ENCODE data around the gene GABPA. TPM values are rescaled to one million over a fixed set of nuclear protein-coding genes. Genes with fewer than 3 reads are reported as not detected.

Gene GABPA
- total RNA-seq, 1 experiment from 2014 or later, result 17.6 TPM

DNA sequence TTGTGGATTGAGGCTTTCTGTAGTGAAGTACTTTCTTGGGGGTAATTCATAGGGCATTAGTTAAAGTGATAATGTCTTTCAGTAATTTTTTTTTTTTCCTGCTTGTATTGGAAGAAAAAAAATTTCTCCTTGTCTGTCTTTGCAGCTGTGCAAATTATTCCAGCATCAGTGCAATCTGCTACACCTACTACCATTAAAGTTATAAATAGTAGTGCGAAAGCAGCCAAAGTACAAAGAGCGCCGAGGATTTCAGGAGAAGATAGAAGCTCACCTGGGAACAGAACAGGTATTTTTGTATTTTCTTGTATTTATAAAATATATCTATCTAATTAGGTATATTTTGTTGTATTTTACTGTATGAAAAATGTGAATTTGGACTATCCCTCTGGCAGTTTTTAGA, 29.3 kb downstream of the GABPA start:
- no peak for ATAC-seq
- no peak overlapping the region for H3K27ac ChIP-seq (ENCODE audit: low read length)
- H3K36me3 ChIP-seq (ENCODE audit: control insufficient read depth, insufficient read depth, low read length), result peaks cover 18% of the 10 kb centered on the region; the same call in 1 of the 2 replicates
- H3K4me3 ChIP-seq (ENCODE audit: low read depth in 2 of 2, low read length in 2 of 2), result no peak overlapping the region
- BruUV-seq (replicated peaks), result no TSS peak
- no peaks in the 10 kb centered on the region for H3K27me3 ChIP-seq (ENCODE audit: control insufficient read depth, insufficient read depth, low read length)
- ChIA-PET CTCF (no interaction called here), POLR2A (no interaction called here)
- in situ Hi-C loops (cut with HindIII; ENCODE audit: low pct_unique_long_range_greater_than_20kb, low sequenced_read_pairs), result no loop called here
- no peaks in the 10 kb centered on the region for H3K4me1 ChIP-seq (ENCODE audit: control insufficient read depth, insufficient read depth, low read length)
- TF ChIP-seq TCF7L2 (IDR thresholded peaks at IDR 0.05; ENCODE audit: low read depth, low read length), result no peak
- no peak for DNase-seq (ENCODE audit: low read depth, low spot score)
- intact Hi-C loops (cut with micrococcal nuclease; ENCODE audit: unreplicated experiment), result no loop called here
- no peaks in the 10 kb centered on the region for H3K9me3 ChIP-seq (ENCODE audit: control insufficient read depth, insufficient read depth, low read depth, low read length)

DNA sequence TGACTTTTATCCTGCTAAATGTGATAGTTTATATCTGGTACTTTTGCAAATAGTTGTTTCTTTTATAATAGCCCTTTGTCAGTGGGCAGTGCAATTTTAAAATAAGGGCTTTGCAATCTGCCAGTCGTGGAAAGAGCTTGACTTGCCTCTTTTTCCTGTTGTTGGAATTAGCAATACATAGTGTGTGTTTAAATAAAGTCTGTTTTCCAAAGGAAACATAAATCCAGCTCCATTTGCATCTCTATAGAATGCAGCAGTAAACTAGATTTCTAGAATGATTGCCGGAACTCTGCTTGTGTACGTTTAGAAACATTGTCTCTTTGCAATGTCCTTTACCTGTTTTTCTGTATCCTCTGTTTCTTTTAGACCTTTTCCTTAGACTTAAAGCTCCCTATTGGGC, 33.1 kb downstream of the GABPA start:
- no peak for DNase-seq (ENCODE audit: low read depth, low spot score)
- ChIA-PET POLR2A (no interaction called here), CTCF (no interaction called here)
- intact Hi-C loops (cut with micrococcal nuclease; ENCODE audit: unreplicated experiment), result no loop called here
- ATAC-seq, result no peak
- Histone ChIP-seq H3K27ac (ENCODE audit: low read length) (no peak overlapping the region), H3K9me3 (ENCODE audit: control insufficient read depth, insufficient read depth, low read depth, low read length) (no peaks in the 10 kb centered on the region), H3K27me3 (ENCODE audit: control insufficient read depth, insufficient read depth, low read length) (no peaks in the 10 kb centered on the region), H3K4me1 (ENCODE audit: control insufficient read depth, insufficient read depth, low read length) (no peaks in the 10 kb centered on the region), H3K4me3 (ENCODE audit: low read depth in 2 of 2, low read length in 2 of 2) (no peak overlapping the region), H3K36me3 (ENCODE audit: control insufficient read depth, insufficient read depth, low read length) (peaks cover 14% of the 10 kb centered on the region; the same call in 1 of the 2 replicates)
- TF ChIP-seq SIN3A (IDR thresholded peaks at IDR 0.05; ENCODE audit: borderline replicate concordance, insufficient read depth, low read depth, low read length) (no peak), POLR2AphosphoS5 (IDR thresholded peaks at IDR 0.05; ENCODE audit: low read depth, low read length) (no peak), TCF7L2 (IDR thresholded peaks at IDR 0.05; ENCODE audit: low read depth, low read length) (no peak)
- TF ChIP-seq, protein P1, sequence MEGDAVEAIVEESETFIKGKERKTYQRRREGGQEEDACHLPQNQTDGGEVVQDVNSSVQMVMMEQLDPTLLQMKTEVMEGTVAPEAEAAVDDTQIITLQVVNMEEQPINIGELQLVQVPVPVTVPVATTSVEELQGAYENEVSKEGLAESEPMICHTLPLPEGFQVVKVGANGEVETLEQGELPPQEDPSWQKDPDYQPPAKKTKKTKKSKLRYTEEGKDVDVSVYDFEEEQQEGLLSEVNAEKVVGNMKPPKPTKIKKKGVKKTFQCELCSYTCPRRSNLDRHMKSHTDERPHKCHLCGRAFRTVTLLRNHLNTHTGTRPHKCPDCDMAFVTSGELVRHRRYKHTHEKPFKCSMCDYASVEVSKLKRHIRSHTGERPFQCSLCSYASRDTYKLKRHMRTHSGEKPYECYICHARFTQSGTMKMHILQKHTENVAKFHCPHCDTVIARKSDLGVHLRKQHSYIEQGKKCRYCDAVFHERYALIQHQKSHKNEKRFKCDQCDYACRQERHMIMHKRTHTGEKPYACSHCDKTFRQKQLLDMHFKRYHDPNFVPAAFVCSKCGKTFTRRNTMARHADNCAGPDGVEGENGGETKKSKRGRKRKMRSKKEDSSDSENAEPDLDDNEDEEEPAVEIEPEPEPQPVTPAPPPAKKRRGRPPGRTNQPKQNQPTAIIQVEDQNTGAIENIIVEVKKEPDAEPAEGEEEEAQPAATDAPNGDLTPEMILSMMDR (IDR thresholded peaks at IDR 0.05), result no peak
- TF ChIP-seq, protein P2, sequence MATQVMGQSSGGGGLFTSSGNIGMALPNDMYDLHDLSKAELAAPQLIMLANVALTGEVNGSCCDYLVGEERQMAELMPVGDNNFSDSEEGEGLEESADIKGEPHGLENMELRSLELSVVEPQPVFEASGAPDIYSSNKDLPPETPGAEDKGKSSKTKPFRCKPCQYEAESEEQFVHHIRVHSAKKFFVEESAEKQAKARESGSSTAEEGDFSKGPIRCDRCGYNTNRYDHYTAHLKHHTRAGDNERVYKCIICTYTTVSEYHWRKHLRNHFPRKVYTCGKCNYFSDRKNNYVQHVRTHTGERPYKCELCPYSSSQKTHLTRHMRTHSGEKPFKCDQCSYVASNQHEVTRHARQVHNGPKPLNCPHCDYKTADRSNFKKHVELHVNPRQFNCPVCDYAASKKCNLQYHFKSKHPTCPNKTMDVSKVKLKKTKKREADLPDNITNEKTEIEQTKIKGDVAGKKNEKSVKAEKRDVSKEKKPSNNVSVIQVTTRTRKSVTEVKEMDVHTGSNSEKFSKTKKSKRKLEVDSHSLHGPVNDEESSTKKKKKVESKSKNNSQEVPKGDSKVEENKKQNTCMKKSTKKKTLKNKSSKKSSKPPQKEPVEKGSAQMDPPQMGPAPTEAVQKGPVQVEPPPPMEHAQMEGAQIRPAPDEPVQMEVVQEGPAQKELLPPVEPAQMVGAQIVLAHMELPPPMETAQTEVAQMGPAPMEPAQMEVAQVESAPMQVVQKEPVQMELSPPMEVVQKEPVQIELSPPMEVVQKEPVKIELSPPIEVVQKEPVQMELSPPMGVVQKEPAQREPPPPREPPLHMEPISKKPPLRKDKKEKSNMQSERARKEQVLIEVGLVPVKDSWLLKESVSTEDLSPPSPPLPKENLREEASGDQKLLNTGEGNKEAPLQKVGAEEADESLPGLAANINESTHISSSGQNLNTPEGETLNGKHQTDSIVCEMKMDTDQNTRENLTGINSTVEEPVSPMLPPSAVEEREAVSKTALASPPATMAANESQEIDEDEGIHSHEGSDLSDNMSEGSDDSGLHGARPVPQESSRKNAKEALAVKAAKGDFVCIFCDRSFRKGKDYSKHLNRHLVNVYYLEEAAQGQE (IDR thresholded peaks at IDR 0.05; ENCODE audit: insufficient read depth in 1 of 2, low read depth in 2 of 2, low read length in 1 of 2), result no peak
- BruUV-seq (replicated peaks), result no TSS peak
- in situ Hi-C loops (cut with HindIII; ENCODE audit: low pct_unique_long_range_greater_than_20kb, low sequenced_read_pairs), result no loop called here

DNA sequence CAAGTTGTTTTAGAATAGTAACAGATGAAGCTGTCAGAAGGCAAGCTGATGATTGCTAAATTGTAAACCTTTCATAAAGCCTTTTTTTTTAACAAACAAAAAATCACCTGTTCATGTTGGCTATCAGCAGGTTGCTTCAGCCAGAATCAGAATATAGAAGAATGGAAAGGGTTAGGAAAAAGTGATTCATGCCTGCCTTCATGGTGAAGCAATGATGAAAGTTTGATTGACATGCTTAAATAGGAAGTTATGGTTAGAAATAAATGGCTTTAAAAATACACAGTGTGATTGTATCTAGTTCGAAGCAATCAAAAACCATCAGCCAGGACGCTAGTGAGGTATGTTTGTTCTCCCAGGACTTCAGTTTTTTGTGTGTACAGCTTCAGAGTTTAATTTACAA, 37.9 kb downstream of the GABPA start:
- intact Hi-C loops (cut with micrococcal nuclease; ENCODE audit: unreplicated experiment), result no loop called here
- CTCF ChIA-PET, result no interaction called here

More for the DNA sequence above, 37.9 kb downstream of the GABPA start:
- POLR2A ChIA-PET, result no interaction called here
- Histone ChIP-seq H3K27ac (ENCODE audit: low read length) (no peak overlapping the region), H3K9me3 (ENCODE audit: control insufficient read depth, insufficient read depth, low read depth, low read length) (no peaks in the 10 kb centered on the region), H3K4me3 (ENCODE audit: low read depth in 2 of 2, low read length in 2 of 2) (no peak overlapping the region), H3K27me3 (ENCODE audit: control insufficient read depth, insufficient read depth, low read length) (no peaks in the 10 kb centered on the region), H3K36me3 (ENCODE audit: control insufficient read depth, insufficient read depth, low read length) (no peaks in the 10 kb centered on the region; the same call in 1 of the 2 replicates), H3K4me1 (ENCODE audit: control insufficient read depth, insufficient read depth, low read length) (no peaks in the 10 kb centered on the region)
- in situ Hi-C loops (cut with HindIII; ENCODE audit: low pct_unique_long_range_greater_than_20kb, low sequenced_read_pairs), result no loop called here
- TF ChIP-seq, protein P2 (IDR thresholded peaks at IDR 0.05; ENCODE audit: insufficient read depth in 1 of 2, low read depth in 2 of 2, low read length in 1 of 2), result no peak
- no peak for TF ChIP-seq TCF7L2 (IDR thresholded peaks at IDR 0.05; ENCODE audit: low read depth, low read length)
- TF ChIP-seq, protein P1 (IDR thresholded peaks at IDR 0.05), result no peak
- no peak for TF ChIP-seq POLR2AphosphoS5 (IDR thresholded peaks at IDR 0.05; ENCODE audit: low read depth, low read length)
- no peak for TF ChIP-seq SIN3A (IDR thresholded peaks at IDR 0.05; ENCODE audit: borderline replicate concordance, insufficient read depth, low read depth, low read length)
- BruUV-seq (replicated peaks), result no TSS peak
- no peak for ATAC-seq
- DNase-seq (ENCODE audit: low read depth, low spot score), result no peak
